ENCODE data around the gene AGTRAP. TPM values are rescaled to one million over a fixed set of nuclear protein-coding genes. Genes with fewer than 3 reads are reported as not detected.

Gene AGTRAP
- total RNA-seq, 1 experiment from 2014 or later, result 23.6 TPM

GRCh38 chr1:11782127-11782708, 46.3 kb downstream of the AGTRAP start:
- H3K9me3 ChIP-seq (ENCODE audit: low read depth, low read length, poor library complexity, severe bottlenecking), result no peaks in the 10 kb centered on the region
- H3K4me1 ChIP-seq (ENCODE audit: insufficient read depth, low read length, poor library complexity, severe bottlenecking), result no peaks in the 10 kb centered on the region
- CTCF ChIA-PET, result interaction anchor here (0.7 kb wide), 1 partner anchor 15 kb away, joined by 6 read pairs; no protein-coding TSS in a partner anchor
- H3K4me3 ChIP-seq (ENCODE audit: low read depth, low read length, poor library complexity, severe bottlenecking), result no peak overlapping the region
- DNase-seq (ENCODE audit: low spot score), result no peak
- intact Hi-C loops (cut with micrococcal nuclease; ENCODE audit: unreplicated experiment), result no loop called here
- POLR2A ChIA-PET (ENCODE audit: low non-redundant PET), result no interaction called here
- no TSS peak for BruUV-seq (replicated peaks)
- H3K27me3 ChIP-seq (replicated peaks; ENCODE audit: insufficient read depth, low read depth, low read length, poor library complexity), result no peaks in the 10 kb centered on the region
- TF ChIP-seq CTCF (conservative IDR thresholded peaks at IDR 0.05; ENCODE audit: low read depth, low read length) (no peak), EZH2 (IDR thresholded peaks at IDR 0.05; ENCODE audit: borderline replicate concordance, low read depth, low read length, poor library complexity, severe bottlenecking) (no peak)
- no peak overlapping the region for H3K27ac ChIP-seq (ENCODE audit: low read depth, low read length, poor library complexity, severe bottlenecking)
- H3K36me3 ChIP-seq (ENCODE audit: insufficient read depth, low read length, poor library complexity, severe bottlenecking), result no peaks in the 10 kb centered on the region

- Histone ChIP-seq H3K27me3 (replicated peaks; ENCODE audit: insufficient read depth, low read depth, low read length, poor library complexity) (no peaks in the 10 kb centered on the region), H3K4me3 (ENCODE audit: low read depth, low read length, poor library complexity, severe bottlenecking) (no peak overlapping the region), H3K27ac (ENCODE audit: low read depth, low read length, poor library complexity, severe bottlenecking) (no peak overlapping the region), H3K9me3 (ENCODE audit: low read depth, low read length, poor library complexity, severe bottlenecking) (no peaks in the 10 kb centered on the region), H3K4me1 (ENCODE audit: insufficient read depth, low read length, poor library complexity, severe bottlenecking) (no peaks in the 10 kb centered on the region), H3K36me3 (ENCODE audit: insufficient read depth, low read length, poor library complexity, severe bottlenecking) (no peaks in the 10 kb centered on the region)
- intact Hi-C loops (cut with micrococcal nuclease; ENCODE audit: unreplicated experiment), result no loop called here
- ChIA-PET POLR2A (ENCODE audit: low non-redundant PET) (no interaction called here), CTCF (no interaction called here)
- no peak for DNase-seq (ENCODE audit: low spot score)
- no peak for TF ChIP-seq CTCF (conservative IDR thresholded peaks at IDR 0.05; ENCODE audit: low read depth, low read length)
- no peak for TF ChIP-seq EZH2 (IDR thresholded peaks at IDR 0.05; ENCODE audit: borderline replicate concordance, low read depth, low read length, poor library complexity, severe bottlenecking)
- BruUV-seq (replicated peaks), result no TSS peak
Measured at GRCh38 chr1:11783556-11783955, 47.6 kb downstream of the AGTRAP start.

GRCh38 chr1:11784256-11784992, 48.5 kb downstream of the AGTRAP start:
- no peaks in the 10 kb centered on the region for H3K9me3 ChIP-seq (ENCODE audit: low read depth, low read length, poor library complexity, severe bottlenecking)
- TF ChIP-seq CTCF (conservative IDR thresholded peaks at IDR 0.05; ENCODE audit: low read depth, low read length) (no peak), EZH2 (IDR thresholded peaks at IDR 0.05; ENCODE audit: borderline replicate concordance, low read depth, low read length, poor library complexity, severe bottlenecking) (no peak)
- no peaks in the 10 kb centered on the region for H3K27me3 ChIP-seq (replicated peaks; ENCODE audit: insufficient read depth, low read depth, low read length, poor library complexity)
- H3K4me3 ChIP-seq (ENCODE audit: low read depth, low read length, poor library complexity, severe bottlenecking), result no peak overlapping the region
- no TSS peak for BruUV-seq (replicated peaks)
- POLR2A ChIA-PET (ENCODE audit: low non-redundant PET), result no interaction called here
- H3K27ac ChIP-seq (ENCODE audit: low read depth, low read length, poor library complexity, severe bottlenecking), result no peak overlapping the region
- CTCF ChIA-PET, result no interaction called here
- intact Hi-C loops (cut with micrococcal nuclease; ENCODE audit: unreplicated experiment), result no loop called here
- no peaks in the 10 kb centered on the region for H3K36me3 ChIP-seq (ENCODE audit: insufficient read depth, low read length, poor library complexity, severe bottlenecking)
- H3K4me1 ChIP-seq (ENCODE audit: insufficient read depth, low read length, poor library complexity, severe bottlenecking), result no peaks in the 10 kb centered on the region
- no peak for DNase-seq (ENCODE audit: low spot score)
